ENCODE data around the gene SMYD3.
A peak's percentile ranks its signal among the peaks of the same experiment; 100 is the strongest.

The SMYD3 gene

GRCh38 chr1:246136477-246136876 lies 370.6 kb downstream of the SMYD3 start:
- DNase-seq = no peak

DNA sequence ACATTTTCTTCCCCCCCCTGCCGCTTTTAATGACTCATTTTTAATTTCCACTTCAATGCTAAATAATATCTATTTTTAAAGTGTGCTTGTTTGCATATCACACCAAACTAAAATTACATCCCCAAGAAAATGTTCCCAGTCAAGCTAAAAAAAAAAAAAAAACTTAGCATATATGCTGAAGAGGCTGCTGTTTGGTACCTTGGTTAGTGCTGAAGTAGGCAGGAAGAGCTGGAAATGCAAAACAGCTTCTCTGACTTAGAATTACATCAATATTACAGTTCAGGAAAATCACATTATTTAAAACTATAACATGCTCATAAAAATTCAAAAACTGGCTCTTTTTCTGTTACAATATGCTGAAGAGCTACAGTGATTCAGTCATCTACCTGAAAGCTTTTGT lies 372.3 kb downstream of the SMYD3 start:
- no peak for DNase-seq

- no peak for DNase-seq
Observed at GRCh38 chr1:246131095-246131494, 376.0 kb downstream of the SMYD3 start.

DNA sequence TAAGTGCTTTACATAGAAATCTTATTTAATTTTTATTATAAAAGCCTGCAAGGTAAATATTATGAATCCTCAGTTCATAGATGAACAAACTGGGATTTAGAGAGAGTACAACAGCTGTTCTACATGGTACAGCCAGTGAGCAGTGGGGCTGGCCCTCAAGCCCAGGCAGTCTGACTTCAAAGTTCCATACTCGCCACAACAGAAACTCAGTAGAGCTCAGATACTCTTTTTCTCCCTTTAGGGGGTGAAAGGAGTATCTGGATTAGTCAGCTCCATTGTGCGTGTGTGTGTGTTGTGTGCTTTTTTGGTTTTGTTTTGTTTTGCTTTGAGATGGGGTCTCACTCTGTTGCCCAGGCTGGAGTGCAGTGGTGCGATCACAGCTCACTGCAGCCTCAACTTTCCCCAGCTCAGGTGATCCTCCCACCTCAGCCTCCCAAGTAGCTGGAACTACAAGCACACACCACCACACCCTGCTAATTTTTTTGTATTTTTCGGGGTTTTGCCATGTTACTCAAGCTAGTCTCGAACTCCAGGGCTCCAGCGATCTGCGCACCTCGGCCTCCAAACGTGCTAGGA lies 378.5 kb downstream of the SMYD3 start:
- DNase-seq = no peak

DNA sequence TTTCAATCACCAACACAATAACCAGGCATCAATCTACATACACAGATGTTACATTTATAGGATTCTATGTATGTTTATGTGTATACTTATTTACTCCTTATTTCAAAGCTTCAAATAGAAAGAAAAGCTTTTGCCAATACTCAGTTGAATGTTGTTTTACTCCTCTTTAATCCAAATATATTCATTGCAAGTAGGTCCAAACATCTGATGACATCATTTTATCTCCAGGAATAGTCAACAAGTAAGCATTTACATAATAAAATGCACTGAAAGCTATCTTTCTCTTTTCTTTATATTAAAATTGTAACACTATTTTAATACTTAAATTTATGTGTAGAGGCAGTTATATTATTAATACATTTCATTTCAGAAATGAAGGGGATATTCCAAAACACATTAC lies 380.5 kb downstream of the SMYD3 start:
- DNase-seq = no peak

DNA sequence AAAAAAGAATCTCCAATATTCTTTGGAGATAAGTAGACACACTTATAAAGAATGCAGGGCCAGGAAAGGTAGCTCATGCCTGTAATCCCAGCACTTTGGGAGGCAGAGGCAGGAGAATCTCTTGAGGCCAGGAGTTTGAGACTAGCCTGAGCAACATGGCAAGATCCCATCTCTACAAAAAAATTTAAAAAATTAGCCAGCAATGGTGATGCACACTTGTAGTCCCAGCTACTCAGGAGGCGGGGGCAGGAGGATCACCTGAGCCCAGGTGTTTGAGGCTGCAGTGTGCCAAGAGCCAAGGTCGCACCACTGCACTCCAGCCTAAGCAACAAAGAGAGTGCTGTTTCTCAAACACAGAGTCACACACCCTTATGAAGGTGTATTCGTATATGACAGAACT lies 385.0 kb downstream of the SMYD3 start:
- no peak for DNase-seq

DNA sequence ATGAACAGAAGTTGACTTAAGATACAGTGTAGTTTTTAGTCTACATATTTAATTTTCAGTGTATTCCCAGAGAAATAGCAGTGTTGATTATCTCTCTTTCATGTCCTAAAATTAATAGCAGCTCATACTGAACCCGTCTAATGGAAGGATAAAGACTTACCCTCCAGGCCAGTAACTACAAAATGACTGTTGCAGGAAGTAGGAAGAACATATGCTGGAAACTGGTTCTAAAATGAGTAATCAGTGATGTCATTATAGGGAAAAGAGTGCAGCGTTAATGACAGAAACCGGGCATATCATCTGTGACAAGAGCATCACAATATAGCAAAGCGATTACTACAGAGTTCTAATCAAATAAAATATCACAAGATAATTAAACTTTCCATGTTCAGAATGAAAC lies 385.5 kb downstream of the SMYD3 start:
- DNase-seq = no peak

GRCh38 chr1:246117066-246117791 lies 389.9 kb downstream of the SMYD3 start:
- peak; percentile 43 for DNase-seq

- no peak for DNase-seq
Observed at GRCh38 chr1:246114369-246114768, 392.7 kb downstream of the SMYD3 start.

- no peak for DNase-seq
Observed at GRCh38 chr1:246113555-246114095, 393.5 kb downstream of the SMYD3 start.

DNA sequence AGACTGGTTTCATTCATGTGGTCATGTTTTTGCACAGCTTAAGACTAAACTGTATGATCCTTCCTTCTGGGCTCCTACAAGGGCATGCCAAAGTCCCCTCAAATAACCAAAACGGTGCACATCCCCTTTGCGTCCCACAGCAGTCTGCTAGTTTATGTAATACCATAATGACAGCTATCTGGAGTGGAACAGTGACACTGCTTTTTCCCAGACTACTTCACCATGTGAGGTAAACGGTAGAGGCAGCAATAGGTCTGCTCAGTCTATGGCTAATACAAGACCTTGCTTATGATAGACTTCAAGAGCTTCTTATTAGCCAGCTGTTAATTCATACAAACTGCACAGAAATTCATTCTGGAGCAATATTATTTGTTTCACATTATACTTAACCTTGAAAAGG lies 395.5 kb downstream of the SMYD3 start:
- no peak for DNase-seq

DNA sequence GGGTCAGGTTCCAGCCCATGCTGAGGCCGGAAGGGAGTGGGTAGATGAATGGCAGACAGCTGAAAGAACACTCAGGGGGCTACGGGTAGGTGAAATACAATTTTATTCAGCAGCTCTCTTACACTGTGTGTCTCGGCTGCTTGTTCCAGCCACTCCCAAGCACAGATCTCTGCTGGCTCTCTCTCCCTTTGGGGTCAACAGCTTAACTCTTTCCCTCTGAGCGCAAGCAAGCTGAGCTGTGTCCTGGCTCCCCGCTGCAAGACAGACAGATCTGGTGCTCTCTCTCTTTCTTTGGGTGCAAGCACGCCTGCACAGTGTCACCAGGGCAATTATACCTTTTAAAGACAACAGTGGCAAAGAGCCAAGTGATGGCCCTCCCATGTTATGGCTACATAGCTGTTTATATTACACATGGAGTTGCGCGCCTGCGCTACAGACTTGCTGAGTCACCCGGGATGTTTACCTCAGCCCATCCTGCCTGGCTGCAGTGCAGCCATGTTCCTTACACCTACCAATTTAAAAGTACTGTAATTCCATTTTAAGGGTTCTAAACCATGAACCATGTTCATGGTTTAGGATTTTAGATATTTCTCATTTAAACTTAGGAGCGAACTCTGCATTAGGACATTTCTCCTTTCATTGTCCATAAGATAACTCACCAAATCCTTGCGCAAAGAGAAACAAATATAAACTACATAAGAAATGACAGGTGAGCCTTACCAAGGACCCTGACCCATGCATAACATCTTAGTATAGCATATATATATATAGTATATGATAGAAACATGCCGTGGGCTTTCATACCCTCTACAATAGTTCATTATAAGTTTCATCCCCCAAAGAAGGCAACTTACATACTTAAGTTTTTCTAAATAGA lies 396.5 kb downstream of the SMYD3 start:
- no peak for DNase-seq

DNA sequence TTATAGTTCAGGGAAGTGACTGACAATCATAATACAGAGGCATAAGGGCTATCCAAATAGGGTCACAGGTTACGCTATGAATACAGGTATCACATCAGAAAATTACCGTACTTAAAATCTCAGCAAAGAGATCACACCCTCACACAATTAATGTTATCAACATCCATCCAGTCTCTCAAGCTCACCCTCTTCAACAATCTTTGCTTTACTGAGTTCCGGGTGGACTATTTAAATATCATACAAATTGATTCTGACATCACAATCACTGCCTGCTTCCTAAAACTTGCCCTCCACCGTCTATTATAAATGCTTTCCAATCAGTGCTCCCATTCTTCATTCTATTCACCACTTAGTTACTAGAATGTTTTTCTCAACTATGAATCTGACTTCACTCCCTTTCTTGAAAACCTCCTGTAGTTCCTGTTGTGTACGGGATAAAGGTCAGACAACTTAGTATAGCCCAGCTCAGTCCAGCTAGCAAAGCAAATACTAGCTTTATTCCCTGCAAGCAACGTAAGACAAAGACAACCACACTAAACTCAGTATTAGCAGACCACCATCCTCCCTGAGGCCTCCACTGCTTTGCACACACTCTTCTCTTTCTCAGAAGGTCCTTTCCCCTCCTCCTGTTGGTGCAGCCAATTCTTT lies 398.7 kb downstream of the SMYD3 start:
- DNase-seq = no peak

DNA sequence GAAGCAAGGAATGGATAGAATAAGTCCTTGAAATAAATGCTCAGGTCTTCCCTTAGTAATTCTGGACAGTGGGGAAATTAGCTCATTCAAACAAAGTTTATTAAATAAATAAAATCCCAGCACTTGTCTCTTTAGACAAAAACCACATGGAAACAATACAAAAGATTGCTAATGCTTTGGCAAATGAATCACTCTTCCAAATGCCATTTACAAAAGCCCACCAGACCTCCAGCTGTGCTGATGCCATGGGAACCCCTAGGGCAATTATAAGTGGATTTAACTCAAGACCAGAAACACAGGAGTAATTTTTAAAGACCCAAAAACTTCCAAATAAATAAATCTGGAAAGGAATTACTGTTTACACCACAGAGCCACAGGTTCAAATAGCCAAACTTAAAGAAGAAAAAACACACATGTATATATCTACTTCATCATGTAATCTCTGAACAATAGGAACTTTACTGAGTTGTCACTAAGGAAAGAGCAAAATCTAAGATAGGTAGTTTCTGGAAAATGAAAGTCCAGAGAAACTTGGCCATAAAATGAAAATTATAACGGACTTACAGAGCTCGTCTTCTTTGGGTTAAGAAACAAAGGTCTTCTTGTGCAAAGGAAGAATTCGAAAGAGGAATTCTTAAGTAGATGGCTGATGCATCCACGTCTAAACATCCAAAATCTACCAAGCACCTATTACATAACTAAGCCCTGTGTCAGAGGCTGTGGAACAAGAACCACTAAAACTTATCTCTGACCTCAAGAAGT lies 399.4 kb downstream of the SMYD3 start:
- DNase-seq = no peak

DNA sequence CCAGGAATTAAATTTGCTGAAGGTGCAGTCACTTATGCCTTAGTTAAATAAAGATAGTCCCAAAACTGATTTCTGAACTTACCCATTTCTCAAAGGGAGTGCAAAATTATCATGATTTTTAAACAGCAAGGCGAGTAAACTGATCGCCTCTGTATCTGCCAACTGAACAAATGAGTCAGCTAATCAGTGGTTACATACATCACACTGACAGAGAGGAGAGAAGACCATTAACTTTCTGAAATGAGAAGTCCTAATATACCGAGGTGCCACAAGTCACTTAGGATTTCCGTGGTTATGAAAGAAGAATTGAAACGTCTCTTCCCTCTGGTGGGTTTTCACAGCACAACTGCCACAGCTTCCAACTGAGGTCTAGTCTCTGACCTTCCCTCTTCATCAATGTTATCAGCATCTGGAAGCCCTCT lies 400.7 kb downstream of the SMYD3 start:
- DNase-seq = no peak

GRCh38 chr1:246104927-246105326 lies 402.2 kb downstream of the SMYD3 start:
- DNase-seq = no peak

DNA sequence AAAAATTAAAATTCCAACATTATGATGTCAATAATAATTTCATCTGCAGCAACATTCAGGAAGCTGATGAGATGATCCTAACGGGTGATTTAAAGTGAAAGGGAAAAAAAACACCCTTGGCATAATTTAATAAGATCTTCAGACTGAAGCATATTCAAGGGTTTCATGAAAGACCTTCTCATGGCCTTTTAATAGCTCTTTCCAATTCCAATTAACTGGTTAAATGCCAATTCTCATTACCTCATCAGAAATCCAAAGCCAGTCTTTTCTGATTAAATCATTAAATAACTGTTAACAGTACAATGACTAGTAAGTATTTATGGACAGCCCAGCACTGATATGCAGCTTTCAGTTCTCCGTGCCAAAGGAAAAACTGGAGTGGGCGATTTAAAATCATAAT lies 407.5 kb downstream of the SMYD3 start:
- no peak for DNase-seq

DNA sequence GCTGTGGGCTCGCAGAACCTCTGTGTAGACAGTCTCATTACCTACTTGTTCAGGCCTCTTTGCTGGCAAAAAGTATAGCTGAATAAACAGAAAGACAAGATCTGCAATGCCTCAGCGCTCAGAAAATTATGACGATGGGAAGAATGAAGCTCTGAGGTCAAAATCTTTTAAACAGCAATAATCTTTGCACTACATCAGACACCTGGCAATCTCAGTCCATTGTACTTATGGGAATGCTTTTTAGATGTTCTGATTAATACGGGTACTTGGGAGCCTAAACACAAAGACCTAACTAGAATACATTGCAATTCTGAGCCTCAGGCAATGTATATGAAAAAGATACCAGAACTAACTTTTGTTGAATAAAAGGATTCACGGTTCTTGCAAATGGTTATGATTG lies 410.7 kb downstream of the SMYD3 start:
- DNase-seq = no peak

DNA sequence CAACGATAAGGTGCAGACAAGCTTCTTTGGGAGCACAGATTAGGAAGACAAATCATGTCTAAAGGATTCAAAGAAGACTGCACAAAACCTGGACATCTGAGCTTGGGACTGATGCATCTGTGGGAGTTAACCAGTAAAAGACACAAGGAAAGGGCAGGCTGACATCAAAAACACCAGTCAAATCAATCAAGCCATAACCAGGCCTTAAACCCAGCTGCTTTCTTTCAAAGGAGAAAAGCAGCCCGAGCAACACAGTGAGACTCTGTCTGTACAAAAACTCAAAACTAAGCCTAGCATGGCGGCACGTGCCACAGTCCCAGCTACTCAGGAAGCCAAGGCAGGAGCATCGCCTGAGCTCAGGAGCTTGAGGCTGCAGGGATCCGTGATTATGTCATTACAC lies 411.6 kb downstream of the SMYD3 start:
- DNase-seq = no peak

- no peak for DNase-seq
Observed at GRCh38 chr1:246093230-246093629, 413.8 kb downstream of the SMYD3 start.

DNA sequence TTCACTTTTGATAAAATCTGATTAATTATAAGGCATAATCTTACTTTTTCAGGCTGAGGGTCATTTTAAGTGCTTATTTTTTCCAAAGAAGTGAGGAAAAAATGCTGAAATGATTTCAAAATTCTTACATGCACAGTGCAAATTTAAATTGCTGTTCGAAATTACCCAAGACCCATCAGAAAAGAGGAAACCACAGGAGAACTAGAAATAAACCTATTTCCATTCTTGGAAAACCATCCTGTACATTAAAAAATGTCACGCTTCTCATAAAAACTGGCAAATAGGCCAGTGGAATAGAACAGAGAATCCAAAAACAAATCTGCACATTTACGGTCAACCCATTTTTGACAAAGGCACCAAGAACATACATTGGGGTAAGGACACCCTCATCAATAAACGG lies 414.9 kb downstream of the SMYD3 start:
- no peak for DNase-seq

DNA sequence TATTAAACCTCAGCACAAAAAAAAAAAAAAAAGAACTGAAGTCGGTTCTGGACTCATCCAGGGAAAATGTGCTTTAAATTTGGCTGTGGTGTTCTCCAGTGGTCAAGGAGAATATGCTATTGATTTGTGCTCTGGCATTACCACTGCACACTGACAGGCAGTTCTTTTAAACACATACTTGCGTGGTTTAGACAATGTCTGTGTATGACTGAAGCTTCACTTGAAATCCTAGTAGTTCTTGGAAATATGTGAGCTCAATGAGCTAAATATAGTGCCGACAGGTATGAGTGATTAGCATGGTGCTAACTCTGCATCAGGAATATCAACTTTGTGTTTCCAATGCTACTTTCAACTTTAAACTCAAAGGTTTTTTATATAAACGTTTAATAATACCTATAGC lies 415.6 kb downstream of the SMYD3 start:
- DNase-seq = no peak

Data from CD4-positive, alpha-beta T cell treated with Interleukin-6 for 4 hours (primary cell).